Erythroblast (primary cell): ENCODE data around the gene LRPPRC.

Experiments
- DNase-seq, 2 experiments: peaks; one replicate each; lab custom pipeline; 2025; lab: John Stamatoyannopoulos, UW
- GATA1 ChIP-seq: IDR thresholded peaks from 2 replicates; pipeline ENCODE4 v1.6.1; 2011; ENCODE audit warnings: low read depth, mild to moderate bottlenecking, control low read depth, low read length, moderate library complexity
- POLR2A ChIP-seq: IDR thresholded peaks from 2 replicates; pipeline ENCODE4 v1.6.1; 2011; ENCODE audit warnings: mild to moderate bottlenecking, low read length

LRPPRC gene

GRCh38 chr2:43906448-43907109, 89.2 kb downstream of the LRPPRC start:
- no peak for TF ChIP-seq POLR2A
- TF ChIP-seq GATA1: no peak
- DNase-seq: no peak

DNA sequence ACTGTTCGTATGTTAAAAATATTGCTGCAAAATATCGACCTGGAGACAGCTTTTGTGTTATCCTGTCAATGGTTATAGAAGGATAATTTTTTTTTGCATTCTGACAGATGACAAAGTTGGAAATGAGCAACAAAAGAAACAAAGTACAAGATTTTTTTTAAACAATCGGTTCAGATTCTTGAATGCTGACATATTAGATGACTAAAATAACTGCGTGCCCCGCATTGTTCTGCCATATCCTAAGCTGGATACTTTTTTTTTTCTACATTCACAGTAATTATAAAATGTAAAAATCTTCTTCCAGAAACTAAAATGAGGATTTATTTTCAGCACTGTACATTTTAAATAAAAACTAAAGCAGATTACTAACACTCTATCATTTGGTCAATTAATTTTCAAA, 89.9 kb downstream of the LRPPRC start:
- TF ChIP-seq GATA1 (no peak), POLR2A (no peak)
- no peak for DNase-seq

GRCh38 chr2:43905371-43905803, 90.4 kb downstream of the LRPPRC start:
- TF ChIP-seq POLR2A: no peak
- no peak for TF ChIP-seq GATA1
- DNase-seq: no peak

- TF ChIP-seq GATA1 (no peak), POLR2A (no peak)
- no peak for DNase-seq
These were observed 96.2 kb downstream of the LRPPRC start for GRCh38 chr2:43899589-43899988.

GRCh38 chr2:43898838-43899346, 96.9 kb downstream of the LRPPRC start:
- DNase-seq: no peak
- no peak for TF ChIP-seq POLR2A
- TF ChIP-seq GATA1: no peak

GRCh38 chr2:43898134-43898837, 97.5 kb downstream of the LRPPRC start:
- peak; percentile 22 to 43 for DNase-seq
- TF ChIP-seq POLR2A (no peak), GATA1 (no peak)

GRCh38 chr2:43897492-43897891, 98.3 kb downstream of the LRPPRC start:
- TF ChIP-seq POLR2A (no peak), GATA1 (no peak)
- peak; percentile 48 to 60 for DNase-seq

- TF ChIP-seq GATA1 (no peak), POLR2A (no peak)
- DNase-seq: no peak
These were observed 98.9 kb downstream of the LRPPRC start for GRCh38 chr2:43896906-43897305.

DNA sequence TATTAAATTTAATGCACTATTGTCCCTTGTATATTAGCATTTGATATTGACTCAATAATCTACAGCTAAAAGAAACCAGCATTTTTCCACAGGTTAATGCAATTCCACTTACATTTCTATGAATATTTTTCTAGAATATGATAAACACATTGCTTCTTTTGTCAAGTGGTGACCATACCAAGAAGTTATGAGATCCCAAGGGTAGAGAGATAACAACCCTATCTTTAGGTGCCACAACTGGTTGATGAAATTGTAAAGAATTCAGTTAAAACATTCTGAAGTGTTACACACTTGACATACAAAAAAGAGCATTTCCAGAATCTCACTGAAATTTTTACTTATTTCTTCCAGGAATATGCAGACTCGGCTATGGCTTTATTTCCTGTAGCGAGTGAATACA, 101.0 kb downstream of the LRPPRC start:
- DNase-seq: peak; percentile 80 to 89
- TF ChIP-seq POLR2A: no peak
- TF ChIP-seq GATA1: no peak

DNA sequence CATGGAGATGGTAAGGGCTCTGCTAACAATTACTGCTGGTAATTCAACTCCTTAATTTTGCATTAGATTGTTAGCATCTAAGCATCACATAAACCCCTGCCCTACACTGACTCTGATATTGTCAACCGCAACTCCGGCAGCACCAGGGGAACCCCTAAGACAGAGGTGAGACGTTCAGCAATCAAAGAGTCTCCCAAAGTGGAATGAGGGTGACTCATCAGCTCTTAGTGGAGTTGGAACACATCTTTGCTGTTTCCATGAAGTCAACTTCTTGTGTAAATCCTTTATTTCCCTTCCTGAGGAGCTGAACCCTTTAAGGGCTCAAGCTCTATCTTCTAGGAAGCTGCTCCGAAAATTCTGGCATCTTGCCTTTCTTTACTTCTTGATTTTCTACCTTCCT, 104.9 kb downstream of the LRPPRC start:
- TF ChIP-seq GATA1 (no peak), POLR2A (no peak)
- DNase-seq: no peak

DNA sequence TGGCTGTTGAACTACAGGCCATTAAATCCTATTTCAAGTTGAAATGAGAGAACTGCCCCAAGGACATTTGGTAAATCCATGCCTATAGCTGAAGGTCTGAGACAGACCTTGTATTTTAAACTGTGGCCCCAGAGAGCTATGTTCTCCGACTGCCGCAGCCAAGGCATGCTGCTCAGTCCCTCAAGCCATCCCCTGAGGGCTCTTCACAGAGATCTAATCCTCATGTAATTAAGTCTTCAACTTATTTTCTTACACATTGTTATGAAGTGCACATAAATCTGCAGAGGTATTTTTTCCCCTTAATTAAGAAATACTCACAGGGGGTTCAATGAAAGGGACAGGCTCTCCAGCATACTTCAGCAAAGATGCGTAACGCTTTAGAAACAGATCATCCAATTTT, 106.4 kb downstream of the LRPPRC start:
- DNase-seq: no peak
- TF ChIP-seq POLR2A (no peak), GATA1 (no peak)

DNA sequence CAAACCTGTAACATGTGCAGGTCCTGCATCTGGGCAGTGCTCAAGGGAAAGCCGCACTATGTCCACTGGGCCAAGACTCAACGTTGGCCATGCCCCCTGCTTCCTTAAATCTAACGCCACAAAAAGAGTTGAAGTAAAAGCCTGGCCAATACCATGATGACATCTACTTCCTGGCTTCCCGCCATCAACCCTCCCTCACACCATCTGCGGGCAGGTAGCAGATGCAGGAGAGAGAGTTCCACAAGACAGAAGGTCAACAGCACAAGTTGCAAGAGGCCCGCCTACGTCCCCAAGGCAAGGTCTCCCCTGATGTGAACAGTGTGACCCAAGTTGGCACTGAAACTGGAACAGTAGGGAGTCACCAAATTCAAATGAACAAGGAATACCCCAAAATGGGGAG, 108.6 kb downstream of the LRPPRC start:
- TF ChIP-seq POLR2A (no peak), GATA1 (no peak)
- no peak for DNase-seq

DNA sequence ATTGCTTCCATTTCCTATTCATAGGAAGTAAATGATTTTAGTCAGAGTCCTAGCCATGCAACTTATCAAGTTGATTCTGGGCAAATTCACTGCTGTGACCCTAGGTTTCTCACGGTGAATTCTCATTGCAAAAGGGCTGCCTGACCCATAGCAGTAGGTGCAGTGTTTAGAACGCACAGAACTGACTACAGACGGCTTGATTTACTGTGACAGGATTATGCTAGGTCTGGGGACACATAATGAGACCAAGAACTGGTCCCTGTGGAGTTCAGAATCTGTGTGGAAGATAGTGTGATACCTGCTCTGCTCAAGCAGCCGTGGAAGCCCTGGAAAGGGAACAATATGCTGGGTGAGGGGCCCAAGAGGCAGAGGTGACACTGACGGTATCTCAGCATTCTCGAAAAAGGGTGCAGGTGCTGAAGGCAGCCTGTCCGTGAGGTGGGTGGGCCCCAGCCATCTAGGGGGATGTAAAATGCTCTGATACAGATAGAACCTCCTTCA, 110.6 kb downstream of the LRPPRC start:
- DNase-seq: no peak
- no peak for TF ChIP-seq GATA1
- no peak for TF ChIP-seq POLR2A

DNA sequence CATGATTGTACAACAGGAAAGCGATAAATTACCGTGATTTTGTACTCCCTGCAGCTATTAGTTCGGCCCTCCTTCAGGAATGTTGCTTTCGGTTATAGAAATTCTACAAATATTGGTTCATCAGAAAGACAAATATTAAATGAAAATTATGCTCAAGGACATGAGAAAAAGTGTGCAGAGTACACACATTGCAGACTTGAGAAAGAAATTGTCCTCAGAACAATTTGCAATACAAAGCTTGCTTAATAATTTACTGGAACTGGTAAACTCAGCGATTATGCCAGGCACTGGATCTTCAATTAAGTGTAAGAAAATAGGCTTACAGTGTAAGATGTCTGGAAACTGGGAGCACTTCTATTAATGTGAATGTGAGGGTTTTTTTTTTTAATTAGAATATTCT, 111.1 kb downstream of the LRPPRC start:
- DNase-seq: no peak
- TF ChIP-seq GATA1 (no peak), POLR2A (no peak)
